PC-9 (cell line): Measurements from ENCODE around the gene HSD17B4. TPM values are rescaled to one million over a fixed set of nuclear protein-coding genes. Genes with fewer than 3 reads are reported as not detected.

Source experiments
- BruUV-seq: library from RNA; stranded (reverse); fragments of 400-500 nt; replicated peaks from 2 replicates; lab custom pipeline; 2021; lab: Mats Ljungman, UMichigan
- CTCF ChIA-PET: fragments of 300-600 bp; sonication (Branson Sonifier 250); formaldehyde crosslinking; loops from one replicate; lab custom pipeline; 2022; ENCODE audit warnings: antibody characterized with exemption; lab: Charles Lee
- POLR2A ChIA-PET: fragments of 300-600 bp; sonication (Branson Sonifier 250); formaldehyde crosslinking; loops from one replicate; lab custom pipeline; 2022; ENCODE audit warnings: antibody characterized with exemption; ENCODE audit not compliant: unreplicated experiment; lab: Charles Lee
- DNase-seq, 2 experiments: peaks; one replicate each; pipeline versions ENCODE4 v3.0.0 to v3.0.0-alpha.2; 2015 to 2022; ENCODE audit warnings: mixed read lengths in 1 of 2
- H2AFZ ChIP-seq: fragments of 200-600 bp; sonication (generic); 2 replicates; pipeline ENCODE4 v1.8.1; 2017; ENCODE audit warnings: antibody characterized with exemption
- H3F3A ChIP-seq: fragments of 200-600 bp; sonication (generic); 2 replicates; pipeline ENCODE4 v1.8.1; 2017; ENCODE audit warnings: antibody characterized with exemption, mild to moderate bottlenecking, low read depth; ENCODE audit not compliant: insufficient read depth
- H3K27ac ChIP-seq: fragments of 200-600 bp; sonication (generic); 2 replicates; pipeline ENCODE4 v1.6.1; 2016; ENCODE audit warnings: mixed run types
- H3K27me3 ChIP-seq: fragments of 200-600 bp; sonication (generic); 2 replicates; pipeline ENCODE4 v1.6.1; 2016; ENCODE audit warnings: low read depth, mixed run types; ENCODE audit not compliant: insufficient read depth
- H3K36me3 ChIP-seq: fragments of 200-600 bp; sonication (generic); 2 replicates; pipeline ENCODE4 v1.6.1; 2016; ENCODE audit warnings: low read depth, mixed run types
- H3K4me1 ChIP-seq: fragments of 200-600 bp; sonication (generic); replicated peaks from 2 replicates; pipeline ENCODE4 v1.6.1; 2016; ENCODE audit warnings: mixed run types; ENCODE audit not compliant: insufficient read depth
- H3K4me2 ChIP-seq: fragments of 200-600 bp; sonication (generic); 2 replicates; pipeline ENCODE4 v1.6.1; 2017; ENCODE audit warnings: mixed run types
- H3K4me3 ChIP-seq: fragments of 200-600 bp; sonication (generic); 2 replicates; pipeline ENCODE4 v1.6.1; 2016; ENCODE audit warnings: mixed run types
- H3K79me2 ChIP-seq: fragments of 200-600 bp; sonication (generic); 2 replicates; pipeline ENCODE4 v1.6.1; 2017; ENCODE audit warnings: low read depth, mixed run types
- H3K9me2 ChIP-seq: fragments of 200-600 bp; sonication (generic); 2 replicates; pipeline ENCODE4 v1.8.1; 2017; ENCODE audit warnings: mild to moderate bottlenecking; ENCODE audit not compliant: insufficient read depth
- H3K9me3 ChIP-seq: fragments of 200-600 bp; sonication (generic); 2 replicates; pipeline ENCODE4 v1.8.1; 2016; ENCODE audit warnings: low read depth; ENCODE audit not compliant: insufficient read depth
- H4K20me1 ChIP-seq: fragments of 200-600 bp; sonication (generic); 2 replicates; pipeline ENCODE4 v1.8.1; 2017; ENCODE audit not compliant: insufficient read depth
- CTCF ChIP-seq: fragments of 200-600 bp; sonication (generic); conservative IDR thresholded peaks from 2 replicates; pipeline ENCODE4 v1.6.1; 2017; ENCODE audit warnings: mixed run types, antibody characterized with exemption, mild to moderate bottlenecking, moderate library complexity
- EZH2 ChIP-seq: fragments of 200-600 bp; sonication (generic); IDR thresholded peaks from 2 replicates; pipeline ENCODE4 v1.8.0; 2017; ENCODE audit warnings: antibody characterized with exemption, low read depth
- intact Hi-C: fragments of 100-400 bp; cut with micrococcal nuclease; formaldehyde crosslinking; loops from one replicate; pipeline ENCODE4 v1.10.0; 2022; ENCODE audit not compliant: unreplicated experiment
- total RNA-seq: library from RNA; stranded (reverse); gene quantifications from 2 replicates; pipeline ENCODE4 v1.2.3, GENCODE V29; 2021

The HSD17B4 gene
- total RNA-seq, 1 experiment from 2014 or later = 148 TPM

GRCh38 chr5:119541716-119542115, 89.4 kb downstream of the HSD17B4 start:
- no TSS peak for BruUV-seq
- Histone ChIP-seq H3K4me3 (no peak overlapping the region), H2AFZ (no peak overlapping the region), H3F3A (no peaks in the 10 kb centered on the region), H3K79me2 (no peaks in the 10 kb centered on the region), H3K27me3 (no peaks in the 10 kb centered on the region), H3K4me2 (no peak overlapping the region), H3K9me2 (no peaks in the 10 kb centered on the region), H3K4me1 (no peaks in the 10 kb centered on the region), H3K36me3 (0 out of 2 replicates have a peak, but pooled peaks cover 5% of the 10 kb centered on the region), H4K20me1 (no peaks in the 10 kb centered on the region), H3K27ac (no peak overlapping the region), H3K9me3 (no peaks in the 10 kb centered on the region)
- CTCF ChIA-PET = no interaction called here
- intact Hi-C loops = no loop called here
- POLR2A ChIA-PET = interaction anchor here (0.7 kb wide), 1 partner anchor 820 kb away, joined by 3 read pairs; no protein-coding TSS in a partner anchor
- no peak for TF ChIP-seq CTCF
- TF ChIP-seq EZH2 = no peak
- DNase-seq = no peak

- Histone ChIP-seq H3K27me3 (no peaks in the 10 kb centered on the region), H3K27ac (no peak overlapping the region), H3F3A (no peaks in the 10 kb centered on the region), H3K4me3 (no peak overlapping the region), H3K36me3 (no peaks in the 10 kb centered on the region), H2AFZ (no peak overlapping the region), H3K79me2 (no peaks in the 10 kb centered on the region), H3K4me2 (no peak overlapping the region), H3K9me3 (no peaks in the 10 kb centered on the region), H4K20me1 (no peaks in the 10 kb centered on the region), H3K4me1 (no peaks in the 10 kb centered on the region), H3K9me2 (no peaks in the 10 kb centered on the region)
- intact Hi-C loops = no loop called here
- CTCF ChIA-PET = no interaction called here
- POLR2A ChIA-PET = no interaction called here
- TF ChIP-seq CTCF (no peak), EZH2 (no peak)
- BruUV-seq = no TSS peak
- DNase-seq = no peak
Observed at GRCh38 chr5:119551819-119552218, 99.5 kb downstream of the HSD17B4 start.

- TF ChIP-seq EZH2 = no peak
- no peak for TF ChIP-seq CTCF
- Histone ChIP-seq H3F3A (no peaks in the 10 kb centered on the region), H3K79me2 (no peaks in the 10 kb centered on the region), H3K36me3 (no peaks in the 10 kb centered on the region), H3K4me1 (no peaks in the 10 kb centered on the region), H3K27ac (no peak overlapping the region), H3K27me3 (no peaks in the 10 kb centered on the region), H3K9me2 (no peaks in the 10 kb centered on the region), H3K4me3 (no peak overlapping the region), H2AFZ (no peak overlapping the region), H4K20me1 (no peaks in the 10 kb centered on the region), H3K4me2 (no peak overlapping the region), H3K9me3 (no peaks in the 10 kb centered on the region)
- intact Hi-C loops = no loop called here
- no TSS peak for BruUV-seq
- ChIA-PET POLR2A (no interaction called here), CTCF (no interaction called here)
- no peak for DNase-seq
Observed at GRCh38 chr5:119554597-119554996, 102.3 kb downstream of the HSD17B4 start.
